Stomach smooth muscle (tissue), 2 donors: ENCODE data around the gene TFB1M.
"Not testable (repeated sequence)": the region's sequence is repeated elsewhere in the genome, so short reads cannot be mapped to it uniquely, and the experiment has no call there.

ENCODE experiments used
- H3K27ac ChIP-seq: one replicate; pipeline ENCODE4 v1.7.0; 2013; ENCODE audit warnings: mild to moderate bottlenecking, low read length, inconsistent platforms
- H3K27me3 ChIP-seq, 2 donors: one replicate each; pipeline ENCODE4 v1.7.0; 2013; ENCODE audit warnings: low read length in 2 of 2; ENCODE audit not compliant: insufficient read depth in 2 of 2, control insufficient read depth in 1 of 2
- H3K36me3 ChIP-seq, 2 donors: one replicate each; pipeline ENCODE4 v1.7.0; 2013; ENCODE audit warnings: low read length in 2 of 2; ENCODE audit not compliant: control insufficient read depth in 2 of 2, insufficient read depth in 2 of 2
- H3K4me1 ChIP-seq: one replicate; pipeline ENCODE4 v1.7.0; 2013; ENCODE audit warnings: low read length; ENCODE audit not compliant: control insufficient read depth, insufficient read depth
- H3K4me3 ChIP-seq, 2 donors: one replicate each; pipeline ENCODE4 v1.7.0; 2013; ENCODE audit warnings: low read length in 2 of 2
- H3K9ac ChIP-seq, 2 donors: one replicate each; pipeline ENCODE4 v1.7.0; 2013; ENCODE audit warnings: low read length in 2 of 2, mild to moderate bottlenecking in 1 of 2
- H3K9me3 ChIP-seq, 2 donors: one replicate each; pipeline ENCODE4 v1.7.0; 2013; ENCODE audit warnings: low read length in 2 of 2; ENCODE audit not compliant: control insufficient read depth in 2 of 2
- donor health status: healthy.
- donor health status: Pancreatic carcinoma.

Gene TFB1M

DNA sequence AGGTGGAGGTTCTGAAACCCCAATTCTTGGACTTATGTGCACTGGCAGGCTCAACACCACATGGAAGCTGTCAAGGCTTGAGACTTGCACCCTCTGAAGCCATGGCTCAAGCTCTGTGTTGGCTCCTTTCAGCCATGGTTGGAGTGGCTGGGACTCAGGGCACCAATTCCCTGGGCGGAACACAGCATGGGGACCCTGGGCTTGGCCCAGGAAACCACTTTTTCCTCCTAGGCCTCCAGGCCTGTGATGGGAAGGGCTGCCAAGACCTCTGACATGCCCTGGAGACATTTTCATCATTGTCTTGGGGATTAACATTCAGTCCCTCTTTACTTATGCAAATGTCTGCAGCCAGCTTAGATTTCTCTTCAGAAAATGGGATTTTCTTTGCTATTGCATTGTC, 76.7 kb downstream of the TFB1M start:
- no peak overlapping the region for H3K9ac ChIP-seq
- H3K4me3 ChIP-seq = no peak overlapping the region
- no peaks in the 10 kb centered on the region for H3K9me3 ChIP-seq
- H3K27me3 ChIP-seq = no peaks in the 10 kb centered on the region
- H3K4me1 ChIP-seq = peaks cover 20% of the 10 kb centered on the region
- no peak overlapping the region for H3K27ac ChIP-seq
- no peaks in the 10 kb centered on the region for H3K36me3 ChIP-seq

DNA sequence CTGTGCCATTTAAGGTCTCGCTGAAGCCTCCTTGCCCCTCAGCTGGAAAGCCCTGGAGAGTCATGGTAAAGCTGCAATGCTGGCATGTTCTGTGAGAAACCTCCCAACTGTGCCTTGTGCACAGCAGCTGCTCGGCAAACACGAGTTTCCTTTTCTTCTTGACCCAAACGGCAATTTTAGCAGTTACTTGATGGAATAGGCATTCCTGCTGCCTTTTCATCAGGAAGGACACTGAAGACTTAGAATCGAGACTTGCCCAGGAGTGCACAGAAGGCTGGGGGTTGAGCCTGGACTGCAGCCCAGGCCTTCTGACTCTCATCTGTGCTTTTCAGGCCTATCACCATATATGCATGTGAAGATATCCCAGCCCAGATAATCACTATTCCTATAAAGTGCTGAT, 79.2 kb downstream of the TFB1M start:
- Histone ChIP-seq H3K27me3 (no peaks in the 10 kb centered on the region), H3K36me3 (no peaks in the 10 kb centered on the region), H3K4me1 (peaks cover 16% of the 10 kb centered on the region), H3K9me3 (no peaks in the 10 kb centered on the region), H3K4me3 (no peak overlapping the region), H3K9ac (no peak overlapping the region), H3K27ac (no peak overlapping the region)

DNA sequence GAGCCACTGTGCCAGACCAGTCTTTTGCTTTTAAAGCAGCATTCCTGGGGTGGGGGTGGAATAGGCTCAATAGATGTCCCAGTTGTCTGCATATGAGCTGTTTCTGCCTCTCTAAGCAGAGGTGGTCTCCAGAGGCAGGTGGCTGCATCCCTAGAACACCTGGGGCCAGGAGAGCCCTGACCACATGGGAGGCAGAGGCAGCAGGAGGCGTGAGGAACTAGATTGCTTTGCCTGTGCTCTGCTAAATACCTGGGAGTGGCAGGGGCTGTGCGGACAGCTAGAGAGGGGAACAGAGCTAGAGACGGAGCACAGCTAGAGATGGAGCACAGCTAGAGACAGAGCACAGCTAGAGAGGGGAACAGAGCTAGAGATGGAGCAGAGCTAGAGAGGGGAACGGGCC, 79.6 kb downstream of the TFB1M start:
- Histone ChIP-seq H3K9me3 (no peaks in the 10 kb centered on the region), H3K27me3 (no peaks in the 10 kb centered on the region), H3K4me3 (no peak overlapping the region), H3K9ac (no peak overlapping the region), H3K27ac (no peak overlapping the region), H3K36me3 (no peaks in the 10 kb centered on the region), H3K4me1 (peaks cover 16% of the 10 kb centered on the region)

DNA sequence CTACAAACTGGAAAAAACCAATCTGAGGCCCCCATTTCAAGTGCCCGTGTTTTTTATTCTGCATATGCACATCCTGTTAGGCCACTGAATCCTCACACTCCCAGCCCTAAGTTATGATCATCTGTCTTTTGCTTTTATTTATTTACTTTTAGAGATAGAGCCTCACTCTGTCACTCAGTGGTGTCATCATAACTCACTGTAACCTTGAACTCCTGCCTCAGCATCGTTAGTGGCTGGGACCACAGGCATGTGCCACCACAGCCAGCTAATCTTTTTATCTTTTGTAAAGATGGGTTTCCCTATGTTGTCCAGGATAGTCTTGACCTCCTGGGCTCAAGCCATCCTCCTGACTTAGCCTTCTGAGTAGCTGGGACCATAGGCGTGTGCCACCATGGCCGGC, 80.1 kb downstream of the TFB1M start:
- Histone ChIP-seq H3K4me3 (no peak overlapping the region), H3K27me3 (no peaks in the 10 kb centered on the region)

DNA sequence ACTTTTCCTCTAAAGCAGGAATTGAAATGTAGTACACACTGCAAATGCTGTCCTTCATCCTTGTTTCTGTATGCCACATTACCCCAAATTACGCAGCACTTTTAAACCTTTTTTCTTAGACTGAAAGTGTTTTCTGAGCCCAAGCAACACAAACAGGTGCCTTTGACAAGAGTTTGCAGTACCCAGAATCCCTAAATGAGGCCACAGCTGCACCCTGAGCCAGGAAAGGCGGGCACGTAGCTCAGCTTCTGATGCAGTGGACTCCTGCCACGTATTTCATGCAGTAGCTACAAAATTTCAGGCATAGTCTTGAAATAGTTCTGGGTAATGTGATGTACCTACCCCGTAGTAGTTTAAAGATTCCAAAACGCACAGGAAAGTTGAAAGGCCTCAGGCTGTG, 81.4 kb downstream of the TFB1M start:
- Histone ChIP-seq H3K36me3 (no peaks in the 10 kb centered on the region), H3K4me3 (no peak overlapping the region), H3K4me1 (peaks cover 30% of the 10 kb centered on the region)

More for the DNA sequence above, 80.1 kb downstream of the TFB1M start:
- H3K36me3 ChIP-seq = no peaks in the 10 kb centered on the region
- no peak overlapping the region for H3K9ac ChIP-seq
- H3K27ac ChIP-seq = no peak overlapping the region
- no peaks in the 10 kb centered on the region for H3K9me3 ChIP-seq
- peaks cover 17% of the 10 kb centered on the region for H3K4me1 ChIP-seq

DNA sequence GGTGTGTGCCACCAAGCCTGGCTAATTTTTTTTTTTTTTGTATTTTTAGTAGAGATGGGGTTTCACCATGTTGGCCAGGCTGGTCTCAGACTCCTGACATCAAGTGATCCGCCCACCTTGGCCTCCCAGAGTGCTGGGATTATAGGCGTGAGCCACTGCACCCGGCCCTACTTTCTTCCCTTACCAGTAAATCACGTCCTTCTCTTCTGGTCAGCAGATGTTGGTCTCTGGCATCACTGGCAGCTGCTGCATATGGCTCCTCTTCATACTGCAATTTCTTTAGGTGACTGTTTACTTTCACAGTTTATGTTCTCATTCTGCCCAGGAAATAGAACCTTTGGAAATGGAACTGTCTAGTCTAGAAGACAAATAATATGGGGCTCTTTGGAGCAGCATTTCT, 83.3 kb downstream of the TFB1M start:
- H3K27me3 ChIP-seq = not testable (repeated sequence)

More for the DNA sequence above, 81.4 kb downstream of the TFB1M start:
- no peaks in the 10 kb centered on the region for H3K27me3 ChIP-seq
- H3K9me3 ChIP-seq = no peaks in the 10 kb centered on the region
- H3K27ac ChIP-seq = no peak overlapping the region
- H3K9ac ChIP-seq = no peak overlapping the region

DNA sequence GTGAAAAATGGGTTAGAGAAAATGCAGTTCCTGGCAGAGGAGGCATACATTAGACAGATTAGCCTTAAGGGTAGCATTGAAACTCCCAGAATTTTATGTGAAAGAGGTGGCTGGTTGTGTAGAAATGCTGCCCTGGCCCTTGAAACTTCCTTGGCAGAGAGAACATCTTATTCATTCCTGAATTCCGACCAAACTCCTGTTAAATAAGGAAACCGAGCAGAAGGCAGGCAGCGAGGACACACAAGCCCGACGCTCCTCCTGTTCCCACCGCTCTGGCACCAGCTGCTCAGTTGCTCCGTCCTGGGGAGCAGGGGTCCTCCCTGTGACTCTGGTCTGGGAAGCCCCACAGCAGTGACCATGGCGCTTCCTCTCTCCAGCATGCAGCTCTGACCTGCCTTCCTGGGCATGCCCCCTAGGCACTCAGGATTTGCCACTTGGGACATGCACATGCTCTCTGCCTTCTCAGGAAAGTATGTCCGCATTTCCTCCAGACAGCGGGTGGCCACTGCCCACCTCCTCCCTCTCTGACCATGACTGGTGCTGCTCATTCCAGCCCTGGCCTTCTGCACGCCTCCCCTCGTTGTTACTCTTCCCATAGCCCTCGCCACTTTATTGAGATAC, 85.6 kb downstream of the TFB1M start:
- Histone ChIP-seq H3K4me3 (peak overlapping the region; percentile 54 to 55), H3K27ac (peak overlapping the region; percentile 31), H3K27me3 (no peaks in the 10 kb centered on the region), H3K9me3 (no peaks in the 10 kb centered on the region), H3K4me1 (peaks cover 26% of the 10 kb centered on the region), H3K9ac (peak overlapping the region in 1 of 2 donors; percentile 21), H3K36me3 (no peaks in the 10 kb centered on the region)

More for the DNA sequence above, 83.3 kb downstream of the TFB1M start:
- H3K27ac ChIP-seq, H3K9me3 ChIP-seq, H3K36me3 ChIP-seq, H3K4me3 ChIP-seq, H3K9ac ChIP-seq: not testable (repeated sequence)
- peaks cover 33% of the 10 kb centered on the region for H3K4me1 ChIP-seq

DNA sequence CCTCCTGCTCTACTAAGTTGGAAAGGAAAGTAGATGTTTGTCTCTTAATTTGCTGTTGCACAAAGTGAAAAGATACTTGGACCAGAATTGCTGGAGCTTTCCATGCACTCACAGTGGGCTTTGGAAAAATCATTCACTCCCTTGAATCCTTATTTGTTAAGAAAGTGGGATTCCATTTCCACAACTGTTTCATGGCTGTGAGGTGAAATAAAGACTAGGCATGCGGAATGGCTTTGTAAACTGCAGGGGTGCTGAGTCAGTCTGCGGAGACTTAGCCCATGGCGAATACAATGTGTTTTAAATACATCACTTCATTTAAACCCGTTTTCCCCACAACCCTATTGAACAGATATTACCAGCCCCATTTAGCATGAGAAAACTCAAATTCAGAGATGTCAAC, 87.2 kb downstream of the TFB1M start:
- Histone ChIP-seq H3K36me3 (no peaks in the 10 kb centered on the region), H3K9me3 (no peaks in the 10 kb centered on the region), H3K4me1 (peaks cover 17% of the 10 kb centered on the region), H3K4me3 (no peak overlapping the region), H3K9ac (no peak overlapping the region), H3K27me3 (no peaks in the 10 kb centered on the region), H3K27ac (no peak overlapping the region)

DNA sequence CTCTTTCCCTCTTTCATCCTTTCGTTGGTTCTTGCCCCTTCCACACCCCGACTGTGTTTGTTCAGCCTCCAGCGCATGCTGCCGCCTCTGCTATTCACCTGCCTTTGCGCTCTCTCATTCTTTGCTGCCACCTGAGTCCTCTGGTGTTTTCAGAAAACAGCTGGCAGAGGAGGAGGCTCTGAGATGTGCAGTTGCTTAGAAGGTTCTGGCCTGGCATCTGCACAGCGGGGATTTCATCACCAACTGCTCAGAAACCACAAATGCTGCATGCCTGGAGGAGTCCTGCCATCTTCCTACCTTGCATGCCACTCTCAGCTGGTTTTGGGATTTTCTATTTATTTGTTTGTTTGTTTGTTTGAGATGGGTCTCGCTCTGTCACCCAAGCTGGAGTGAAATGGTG, 89.7 kb downstream of the TFB1M start:
- peaks cover 25% of the 10 kb centered on the region for H3K4me1 ChIP-seq

DNA sequence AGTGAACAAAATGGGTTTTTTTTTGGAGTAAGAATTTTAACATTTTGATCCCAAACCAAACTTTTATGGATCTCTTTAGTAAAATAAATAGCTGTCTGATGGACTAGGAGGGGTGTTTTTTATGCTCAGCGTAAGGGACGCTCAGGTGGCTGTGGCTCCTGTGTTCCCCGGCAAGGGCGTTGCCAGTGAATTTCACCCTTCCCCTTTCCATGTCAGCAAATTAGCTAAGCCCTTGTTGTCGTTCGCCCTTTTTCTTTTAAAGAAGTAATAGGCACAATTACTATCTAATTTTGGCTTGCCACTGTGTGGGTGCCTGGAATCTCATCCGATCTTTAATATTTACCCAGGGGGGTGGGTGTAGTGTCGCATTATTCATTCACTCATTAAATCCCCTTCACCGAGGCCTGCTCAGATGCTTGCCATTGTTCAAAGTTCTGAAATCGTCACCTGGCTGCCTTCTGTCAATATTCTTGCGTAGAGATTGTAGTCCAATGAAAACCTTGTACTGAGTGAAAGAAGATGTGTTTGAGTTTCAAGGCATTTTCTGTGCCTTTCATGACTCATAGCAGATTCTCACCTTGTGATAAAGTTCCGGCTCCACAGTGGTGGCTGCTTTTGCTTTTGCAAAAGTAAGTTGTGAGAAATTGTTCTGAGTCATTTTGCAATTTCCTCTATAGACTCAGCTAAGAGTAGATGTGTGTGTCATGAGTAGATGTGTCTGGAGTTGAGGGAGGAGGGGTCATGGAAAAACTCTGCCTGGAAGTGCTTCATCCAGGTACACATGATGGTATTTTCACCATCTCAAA, 90.4 kb downstream of the TFB1M start:
- Histone ChIP-seq H3K27me3 (no peaks in the 10 kb centered on the region), H3K36me3 (no peaks in the 10 kb centered on the region), H3K4me1 (peaks cover 22% of the 10 kb centered on the region), H3K9ac (no peak overlapping the region), H3K27ac (no peak overlapping the region), H3K4me3 (no peak overlapping the region), H3K9me3 (no peaks in the 10 kb centered on the region)

More for the DNA sequence above, 89.7 kb downstream of the TFB1M start:
- no peaks in the 10 kb centered on the region for H3K36me3 ChIP-seq
- no peak overlapping the region for H3K27ac ChIP-seq
- H3K27me3 ChIP-seq = no peaks in the 10 kb centered on the region
- H3K9me3 ChIP-seq = no peaks in the 10 kb centered on the region
- no peak overlapping the region for H3K9ac ChIP-seq
- H3K4me3 ChIP-seq = no peak overlapping the region

DNA sequence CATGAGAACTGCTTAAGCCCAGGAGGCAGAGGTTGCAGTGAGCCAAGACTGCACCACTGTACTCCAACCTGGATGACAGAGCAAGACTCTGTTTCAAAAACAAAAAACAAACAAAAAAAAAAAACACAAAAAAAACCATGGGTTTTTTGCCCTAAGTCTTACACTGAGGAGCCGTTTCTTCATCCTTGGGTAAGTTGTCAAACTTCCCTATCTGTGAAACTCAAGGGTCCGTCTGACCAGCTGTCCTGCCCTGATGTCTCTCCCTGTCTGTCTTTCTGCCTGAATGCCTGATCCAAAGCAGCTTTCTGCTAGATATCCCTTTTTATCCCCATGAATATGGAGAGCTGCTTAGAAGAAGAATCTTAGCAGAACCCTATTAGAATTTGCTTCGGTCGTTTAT, 91.8 kb downstream of the TFB1M start:
- Histone ChIP-seq H3K27me3 (no peaks in the 10 kb centered on the region), H3K4me1 (peaks cover 9% of the 10 kb centered on the region), H3K9me3 (no peaks in the 10 kb centered on the region), H3K36me3 (no peaks in the 10 kb centered on the region), H3K9ac (no peak overlapping the region), H3K4me3 (no peak overlapping the region), H3K27ac (no peak overlapping the region)
